GM20000 (cell line): Measurements from ENCODE around the gene OR4D10.
"Not testable (repeated sequence)": the region's sequence is repeated elsewhere in the genome, so short reads cannot be mapped to it uniquely, and the experiment has no call there.

ENCODE experiments used
- DNase-seq: peaks from one replicate; pipeline ENCODE4 v3.0.0; 2012; ENCODE audit warnings: low spot score
- TF ChIP-seq, protein P1 (sequence below): IDR thresholded peaks from 2 replicates; pipeline ENCODE4 v1.5.1; 2012; ENCODE audit warnings: mild to moderate bottlenecking, control low read depth; ENCODE audit errors: extremely low read depth, missing control alignments

The OR4D10 gene

GRCh38 chr11:59437770-59438169 is 35.3 kb upstream of the OR4D10 start:
- TF ChIP-seq, protein P1, sequence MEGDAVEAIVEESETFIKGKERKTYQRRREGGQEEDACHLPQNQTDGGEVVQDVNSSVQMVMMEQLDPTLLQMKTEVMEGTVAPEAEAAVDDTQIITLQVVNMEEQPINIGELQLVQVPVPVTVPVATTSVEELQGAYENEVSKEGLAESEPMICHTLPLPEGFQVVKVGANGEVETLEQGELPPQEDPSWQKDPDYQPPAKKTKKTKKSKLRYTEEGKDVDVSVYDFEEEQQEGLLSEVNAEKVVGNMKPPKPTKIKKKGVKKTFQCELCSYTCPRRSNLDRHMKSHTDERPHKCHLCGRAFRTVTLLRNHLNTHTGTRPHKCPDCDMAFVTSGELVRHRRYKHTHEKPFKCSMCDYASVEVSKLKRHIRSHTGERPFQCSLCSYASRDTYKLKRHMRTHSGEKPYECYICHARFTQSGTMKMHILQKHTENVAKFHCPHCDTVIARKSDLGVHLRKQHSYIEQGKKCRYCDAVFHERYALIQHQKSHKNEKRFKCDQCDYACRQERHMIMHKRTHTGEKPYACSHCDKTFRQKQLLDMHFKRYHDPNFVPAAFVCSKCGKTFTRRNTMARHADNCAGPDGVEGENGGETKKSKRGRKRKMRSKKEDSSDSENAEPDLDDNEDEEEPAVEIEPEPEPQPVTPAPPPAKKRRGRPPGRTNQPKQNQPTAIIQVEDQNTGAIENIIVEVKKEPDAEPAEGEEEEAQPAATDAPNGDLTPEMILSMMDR = no peak

DNA sequence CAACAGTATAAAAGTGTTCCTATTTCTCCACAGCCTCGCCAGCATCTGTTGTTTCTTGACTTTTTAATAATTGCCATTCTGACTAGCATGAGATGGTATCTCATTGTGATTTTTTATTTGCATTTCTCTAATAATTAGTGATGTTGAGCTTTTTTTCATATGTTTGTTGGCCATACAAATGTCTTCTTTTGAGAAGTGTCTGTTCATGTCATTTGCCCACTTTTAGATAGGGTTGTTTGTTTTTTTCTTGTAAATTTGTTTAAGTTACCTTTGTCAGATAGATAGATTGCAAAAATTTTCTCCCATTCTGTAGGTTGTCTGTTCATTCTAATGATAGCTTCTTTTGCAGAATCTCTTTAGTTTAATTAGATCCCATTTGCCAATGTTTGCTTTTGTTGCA is 27.5 kb upstream of the OR4D10 start:
- DNase-seq = not testable (repeated sequence)

More at GRCh38 chr11:59437770-59438169, 35.3 kb upstream of the OR4D10 start:
- no peak for DNase-seq

DNA sequence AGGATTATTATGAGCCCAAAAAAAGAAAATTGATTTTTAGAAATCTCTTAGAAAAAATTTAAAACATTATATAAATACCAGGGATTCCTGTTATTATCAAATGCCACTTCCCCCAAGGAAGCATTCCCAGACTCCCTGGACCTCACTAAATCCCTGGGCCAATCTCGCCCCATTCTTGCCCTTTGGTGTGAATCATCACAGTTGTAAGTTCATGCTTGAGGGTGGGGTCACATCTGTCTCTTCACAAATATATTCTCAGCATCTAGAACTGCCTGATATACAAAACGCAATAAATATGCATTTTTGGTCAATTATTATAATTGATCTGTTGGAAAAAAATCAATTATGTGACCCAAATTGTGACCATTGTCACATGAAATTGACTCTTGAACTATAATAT is 24.6 kb upstream of the OR4D10 start:
- TF ChIP-seq, protein P1 = no peak
- DNase-seq = no peak

DNA sequence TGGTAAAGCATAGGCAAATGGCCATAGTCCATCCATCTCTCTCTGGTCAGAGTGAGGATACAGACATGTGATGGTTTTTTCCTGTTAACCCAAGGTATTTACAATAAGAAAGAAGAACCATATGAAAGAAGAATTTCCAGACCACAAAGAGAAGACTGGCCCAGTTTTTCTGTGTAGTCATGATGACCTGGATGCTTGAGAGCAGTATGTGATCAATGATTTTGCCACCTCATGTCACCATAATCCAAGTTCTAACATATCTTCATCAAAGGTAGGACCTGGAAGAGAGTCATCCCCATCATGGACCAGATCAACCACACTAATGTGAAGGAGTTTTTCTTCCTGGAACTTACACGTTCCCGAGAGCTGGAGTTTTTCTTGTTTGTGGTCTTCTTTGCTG is 16.5 kb upstream of the OR4D10 start, which contains the start of gene OR4D6:
Gene OR4D6 (plus strand): TSS at position 301 of the 400 bp plus-strand sequence. CDS start 0 bp downstream, at position 301.
- no peak for DNase-seq
- TF ChIP-seq, protein P1 = no peak

DNA sequence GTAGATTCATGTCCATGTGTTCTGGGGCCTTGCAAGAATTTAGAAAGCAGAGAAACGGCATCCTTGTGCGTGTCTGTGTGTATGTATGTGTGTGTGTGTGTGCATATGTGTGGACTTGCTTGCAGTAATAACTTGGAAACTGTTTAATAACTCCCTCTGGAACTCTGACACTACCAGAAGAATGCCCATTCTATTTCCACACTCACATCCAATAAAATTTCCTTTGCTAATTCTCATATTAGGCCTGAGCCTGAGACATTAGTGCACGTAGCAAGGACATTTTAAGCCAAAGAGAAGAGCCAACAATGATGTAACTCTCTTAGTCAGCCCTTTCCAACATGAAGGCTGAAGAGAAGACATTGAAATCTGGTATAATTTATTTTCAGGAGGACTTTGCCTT is 13.2 kb upstream of the OR4D10 start:
- DNase-seq = no peak
- TF ChIP-seq, protein P1 = no peak

- TF ChIP-seq, protein P1 = no peak
- DNase-seq = no peak
Measured at GRCh38 chr11:59463190-59463641, 9.9 kb upstream of the OR4D10 start.

GRCh38 chr11:59475176-59475575 is 2.1 kb downstream of the OR4D10 start:
- TF ChIP-seq, protein P1 = no peak
- no peak for DNase-seq

- TF ChIP-seq, protein P1 = no peak
- DNase-seq = no peak
Measured at GRCh38 chr11:59479906-59480305, 6.8 kb downstream of the OR4D10 start.
